HK-2 (cell line): ENCODE data around the gene PHTF1.

Experiments
- DNase-seq: peaks from one replicate; pipeline ENCODE4 v3.0.0-alpha.2; 2018; ENCODE audit not compliant: unreplicated experiment

Gene PHTF1

DNA sequence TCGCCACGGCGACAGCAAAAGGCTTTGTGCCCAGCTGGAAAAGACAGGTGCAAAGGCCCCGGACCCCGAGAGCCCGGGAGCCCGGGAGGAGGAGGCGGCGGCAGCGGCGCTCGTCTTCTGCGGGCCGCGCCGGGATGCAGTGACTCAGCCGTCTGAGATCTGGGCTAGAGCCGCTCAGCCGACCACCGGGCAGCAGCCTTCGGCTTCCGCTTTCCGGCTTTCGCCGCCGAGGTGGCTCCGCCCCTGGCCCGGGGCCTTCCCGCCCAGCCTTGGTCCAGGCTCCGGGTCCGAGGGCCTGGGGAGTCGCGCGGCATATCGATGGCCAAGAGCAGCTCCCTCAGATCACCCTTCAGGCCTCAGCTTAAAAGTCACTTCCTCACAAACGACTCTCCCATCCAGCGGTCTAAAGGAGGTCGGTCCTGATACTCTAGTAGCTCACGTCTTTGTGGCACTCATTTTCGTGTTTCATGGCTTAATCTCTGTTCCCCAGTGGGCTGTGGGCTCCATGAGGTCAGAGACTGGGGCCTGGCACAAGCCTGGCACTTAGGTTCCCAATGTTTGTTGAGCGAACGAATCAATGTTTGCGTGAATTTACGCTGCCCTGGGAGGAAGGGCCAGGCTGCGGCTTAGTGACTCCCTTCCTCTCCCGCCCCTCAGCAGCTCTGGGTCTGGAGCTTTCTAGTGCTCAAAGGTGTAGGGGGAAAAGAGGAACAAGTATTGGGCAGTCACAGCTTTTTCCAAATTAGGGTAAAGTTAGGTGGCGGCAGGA lies at the start of gene PHTF1:
PHTF1 (minus strand) TSS at position 154 of the 769 bp plus-strand sequence. CDS start 783 bp downstream, outside the sequence.
- DNase-seq, result peak; percentile 84

DNA sequence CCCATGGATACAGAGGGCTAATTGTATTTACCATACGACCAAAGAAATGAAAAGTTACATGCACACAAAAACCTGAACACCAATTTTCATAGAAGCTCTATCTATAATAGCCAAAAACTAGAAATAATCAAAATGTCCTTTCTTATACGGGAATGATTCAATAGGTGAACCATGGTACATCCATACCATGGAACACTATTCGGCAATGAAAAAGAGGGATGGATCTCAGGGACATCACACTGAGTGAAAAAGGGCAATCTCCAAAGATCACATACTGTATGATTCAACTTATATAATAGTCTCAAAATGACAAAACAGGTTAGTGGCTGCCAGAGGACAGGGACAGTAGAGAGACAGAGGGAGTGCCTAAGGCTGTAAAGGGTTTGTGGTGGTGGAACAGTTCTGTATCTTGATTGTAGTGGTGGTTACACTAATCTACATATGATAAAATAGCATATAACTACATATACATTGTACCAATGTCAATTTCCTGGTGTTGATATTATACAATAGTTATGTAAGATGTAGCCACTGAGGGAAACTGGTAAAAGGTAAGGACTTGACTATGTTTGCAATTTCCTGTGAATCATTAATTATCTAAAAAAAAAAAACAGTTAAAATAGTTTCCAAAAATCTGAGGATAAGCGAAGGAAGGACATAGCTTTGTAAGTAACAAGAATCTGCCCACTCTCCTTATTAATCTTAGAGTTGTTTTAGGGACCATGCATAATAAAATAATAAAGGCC lies 49.3 kb upstream of the PHTF1 start:
- DNase-seq, result no peak

DNA sequence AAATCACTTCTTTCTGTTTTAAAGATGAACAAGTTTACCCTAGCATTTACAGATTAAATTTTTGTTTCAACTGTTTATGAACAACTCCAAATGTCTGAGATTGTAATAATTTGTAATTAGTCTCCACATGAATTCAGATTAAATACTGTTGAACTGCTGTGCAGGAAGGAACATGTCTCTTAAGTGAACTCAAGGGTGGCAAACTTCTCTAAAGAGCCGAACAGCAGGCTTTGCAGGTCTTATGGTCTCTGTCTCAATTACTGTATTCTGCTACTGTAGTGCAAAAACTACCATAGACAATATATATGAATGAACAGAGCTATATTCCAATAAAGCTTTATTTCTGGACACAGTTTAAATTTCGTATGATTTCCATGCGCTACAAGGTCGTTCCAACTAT lies 46.4 kb upstream of the PHTF1 start:
- DNase-seq, result no peak

DNA sequence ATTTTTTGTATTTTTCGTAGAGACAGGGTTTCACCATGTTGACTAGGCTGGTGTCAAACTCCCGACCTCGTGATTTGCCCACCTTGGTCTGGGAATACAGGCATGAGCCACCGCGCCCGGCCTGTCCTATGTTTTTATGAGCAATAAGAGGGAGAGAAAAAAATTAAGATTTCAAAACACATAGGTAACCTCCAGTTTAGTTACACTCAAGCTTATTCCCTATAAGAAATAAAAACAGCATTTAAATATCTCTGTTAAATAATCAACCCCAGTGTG lies 45.9 kb upstream of the PHTF1 start:
- DNase-seq, result no peak

DNA sequence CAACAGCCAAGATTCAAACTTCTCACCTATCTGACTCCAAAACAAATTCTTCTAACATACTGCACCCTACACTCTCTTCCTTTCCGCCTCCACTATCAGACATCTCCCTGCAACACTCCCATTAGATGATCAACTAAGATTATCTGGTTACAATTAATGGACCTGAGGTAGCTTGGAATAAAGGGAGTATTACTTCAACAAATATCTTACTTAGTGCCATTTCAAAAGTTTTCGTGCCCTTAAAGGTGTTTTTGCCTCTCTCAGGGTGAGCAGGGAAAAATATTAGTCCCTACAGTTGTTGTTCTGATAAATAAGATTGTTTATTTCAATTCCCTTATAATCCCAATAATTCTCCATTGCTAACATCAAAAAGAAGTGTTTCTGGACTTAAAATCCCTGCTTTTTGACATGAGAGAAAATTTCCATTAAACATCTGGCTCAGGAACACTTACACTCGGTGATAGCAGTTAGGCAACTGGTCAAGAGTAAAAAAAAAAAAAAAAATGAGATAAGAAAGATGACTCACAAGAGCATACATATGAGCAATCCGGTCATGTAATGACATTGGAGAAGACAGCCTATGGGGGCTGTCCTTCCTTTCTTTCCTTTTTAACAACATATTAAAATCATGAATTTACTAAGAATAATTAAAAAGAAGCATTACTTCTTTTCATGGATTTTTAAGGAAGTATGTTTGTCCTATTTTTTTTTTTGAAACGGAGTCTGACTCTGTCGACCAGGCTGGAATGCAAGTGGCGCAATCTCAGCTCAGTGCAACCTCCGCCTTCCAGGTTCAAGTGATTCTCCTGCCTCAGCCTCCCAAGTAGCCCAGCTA lies 45.4 kb upstream of the PHTF1 start:
- no peak for DNase-seq

DNA sequence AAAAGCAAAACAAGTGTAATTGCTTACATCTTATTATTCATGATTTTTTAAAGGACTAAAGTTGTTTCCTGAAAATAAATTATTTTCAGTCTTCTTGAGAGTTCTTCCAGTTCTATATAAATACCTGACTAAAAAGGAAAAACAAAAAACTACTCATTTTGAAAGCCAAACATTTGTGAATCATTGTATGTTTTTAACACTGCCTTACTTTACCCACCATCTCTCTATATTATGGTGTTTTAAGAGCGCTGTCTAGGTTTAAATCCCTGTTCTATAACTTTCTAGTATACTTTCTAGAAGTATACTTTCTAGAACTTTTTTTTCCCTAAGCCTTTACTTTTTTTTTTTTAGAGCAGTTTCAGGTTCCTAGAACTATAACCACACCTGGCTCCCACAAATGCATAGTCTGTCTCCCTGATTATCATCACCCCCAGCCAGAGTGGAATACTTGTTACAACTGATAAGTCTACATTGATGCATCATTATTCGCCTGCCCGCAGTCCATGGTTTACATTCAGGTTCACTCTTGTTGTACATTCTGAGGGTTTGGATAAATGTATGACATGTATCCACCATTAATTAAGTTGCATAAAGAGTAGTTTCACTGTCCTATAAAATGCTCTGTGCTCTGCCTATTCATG lies 43.2 kb upstream of the PHTF1 start:
- DNase-seq, result no peak

DNA sequence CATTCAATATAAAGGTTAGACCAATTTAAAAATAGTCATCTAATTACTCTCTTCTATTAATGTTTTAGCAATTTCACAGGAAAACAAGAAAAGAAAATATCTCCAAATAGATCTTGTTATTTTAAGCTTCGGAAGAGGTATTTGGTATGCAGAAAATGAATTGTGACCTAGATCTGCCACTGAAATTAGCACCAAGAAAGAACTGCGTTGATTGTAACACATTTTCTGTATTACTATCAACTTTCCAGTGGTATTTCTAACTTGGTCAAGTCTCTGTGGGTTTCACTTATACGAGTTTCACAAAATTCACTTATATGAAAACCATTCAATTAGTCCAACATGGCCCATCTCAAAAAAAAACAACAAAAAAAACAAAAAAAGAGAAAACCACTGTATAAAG lies 41.2 kb upstream of the PHTF1 start:
- no peak for DNase-seq

DNA sequence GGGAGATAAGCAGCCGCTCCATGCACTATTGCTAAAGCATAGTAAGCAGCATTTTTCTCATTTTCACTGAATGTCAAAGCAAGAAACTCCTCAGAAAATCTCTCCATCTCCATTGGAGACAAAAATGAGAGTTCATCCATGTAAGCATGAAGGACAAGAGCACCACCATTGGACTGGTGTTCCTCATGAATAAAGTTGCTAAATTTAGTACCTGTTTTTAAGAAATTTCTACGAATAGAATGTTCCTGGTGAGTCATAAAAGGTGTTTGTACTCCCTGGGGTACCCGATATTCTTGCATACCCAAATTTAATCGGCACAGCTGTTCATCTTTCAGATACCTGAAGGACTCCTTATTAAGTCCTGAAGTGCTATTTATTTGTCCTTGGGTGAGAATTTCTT lies 38.2 kb upstream of the PHTF1 start:
- no peak for DNase-seq

DNA sequence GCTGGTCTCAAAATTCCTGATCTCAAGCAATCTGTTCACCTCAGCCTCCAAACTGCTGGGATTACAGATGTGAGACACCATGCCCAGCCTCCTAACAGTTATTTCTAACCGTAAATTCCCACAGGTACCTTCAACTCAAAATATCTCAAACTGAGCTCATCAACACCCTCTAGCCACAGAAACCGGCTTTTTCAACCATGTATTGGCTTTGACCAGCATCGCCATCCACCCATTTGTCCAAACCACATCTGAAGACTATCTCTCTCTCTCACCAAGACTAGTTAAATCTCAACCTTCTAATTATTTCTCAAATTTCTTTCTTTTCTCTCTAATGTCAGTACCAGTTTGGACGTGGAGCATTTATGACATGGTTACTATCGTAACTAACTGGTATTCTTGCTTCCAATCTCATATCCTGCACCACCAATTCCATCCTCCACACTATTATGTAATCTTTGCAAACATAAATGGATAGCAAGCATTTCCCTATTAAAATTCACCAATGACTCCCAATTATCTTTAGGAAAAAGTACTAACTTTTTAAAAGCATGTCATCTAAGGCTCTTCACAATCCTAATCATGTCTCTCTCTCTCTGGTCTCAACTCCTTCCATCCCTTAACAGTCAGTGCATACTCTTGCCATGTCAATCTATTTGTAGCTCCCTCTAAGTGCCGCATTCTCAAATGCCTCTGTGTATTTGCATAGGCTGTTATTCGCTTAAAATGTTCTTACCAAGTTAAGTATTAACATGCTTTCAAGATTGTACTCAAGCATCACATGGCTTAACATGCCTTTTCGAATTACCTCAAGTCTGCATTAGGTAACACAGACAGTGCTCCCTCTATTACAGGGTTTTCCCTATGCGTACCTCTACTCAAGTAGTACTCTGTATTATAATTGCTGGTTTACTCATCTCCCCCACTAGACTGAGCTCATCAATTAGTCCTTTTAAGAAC lies 34.9 kb upstream of the PHTF1 start:
- DNase-seq, result no peak

DNA sequence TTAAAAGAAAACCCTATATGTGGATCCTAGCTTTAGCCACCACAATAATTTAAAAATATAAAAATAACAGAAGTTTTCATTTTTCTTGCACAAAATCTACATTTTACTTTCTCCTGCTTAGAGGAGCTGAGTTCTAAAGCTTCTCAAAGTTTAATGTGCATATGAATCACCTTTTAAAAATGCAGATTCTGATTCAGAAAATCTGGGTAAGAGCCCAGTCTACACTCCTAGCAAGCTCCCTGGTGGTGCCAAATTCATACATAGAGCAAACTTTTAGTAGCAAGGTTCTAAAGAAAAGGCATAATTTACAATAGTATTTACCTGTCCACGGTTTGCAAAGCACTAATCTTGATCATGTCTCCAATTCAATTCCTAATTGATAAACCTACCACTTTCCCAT lies 33.7 kb upstream of the PHTF1 start:
- no peak for DNase-seq

DNA sequence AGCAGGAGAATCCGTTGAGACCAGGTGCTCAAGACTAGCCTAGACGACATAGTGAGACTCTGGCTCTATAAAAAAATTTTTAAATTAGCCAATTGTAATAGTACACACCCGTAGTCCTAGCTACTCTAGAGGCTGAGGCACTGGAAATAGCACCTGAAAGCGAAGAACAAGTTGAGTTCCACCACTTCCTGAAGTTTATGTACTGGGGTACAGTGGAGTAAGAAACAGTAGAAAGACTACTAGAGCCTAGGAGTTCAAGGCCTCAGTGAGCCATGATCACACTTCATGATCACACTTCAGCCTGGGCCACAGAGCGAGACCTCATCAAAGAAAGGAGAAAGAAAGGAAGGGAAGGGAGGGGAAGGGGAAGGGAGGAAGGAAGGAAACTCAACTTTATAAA lies 33.2 kb upstream of the PHTF1 start:
- DNase-seq, result no peak

DNA sequence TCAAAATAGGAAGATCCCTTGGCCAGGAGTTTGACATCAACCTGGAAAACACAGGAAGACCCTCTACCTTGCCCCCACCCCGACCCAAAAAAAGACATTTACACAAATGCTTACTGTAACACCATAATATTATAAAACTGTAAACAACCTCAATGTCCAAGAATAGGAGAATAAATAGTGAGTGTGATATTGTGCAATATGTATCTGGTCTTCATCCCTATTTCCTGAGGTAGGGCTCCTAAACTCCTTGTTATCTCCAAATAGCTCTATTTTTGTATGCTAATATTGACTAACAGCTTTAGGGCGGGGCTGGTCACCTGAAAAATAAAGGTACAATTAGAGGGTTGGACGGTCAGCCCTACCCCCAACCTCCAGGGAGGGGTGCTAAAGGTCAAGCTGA lies 29.5 kb upstream of the PHTF1 start:
- DNase-seq, result no peak

DNA sequence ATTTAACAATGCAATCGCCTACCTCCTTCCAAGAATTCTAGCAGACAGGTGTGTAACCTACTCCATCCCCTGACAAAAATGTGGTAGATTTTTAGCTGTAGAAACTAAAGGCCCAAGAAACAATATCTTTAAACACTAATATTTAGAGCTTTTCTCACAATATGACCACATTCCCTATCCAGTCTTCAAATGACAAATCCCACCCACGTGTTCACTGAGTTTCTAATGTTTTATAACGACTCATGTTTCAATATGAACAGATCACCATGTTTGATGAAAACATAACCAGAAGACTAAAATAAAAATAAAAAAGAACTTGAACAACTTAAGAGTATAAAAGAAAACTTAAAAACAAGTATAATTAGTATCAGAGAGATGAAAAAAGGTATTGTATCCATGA lies 28.4 kb upstream of the PHTF1 start:
- no peak for DNase-seq

DNA sequence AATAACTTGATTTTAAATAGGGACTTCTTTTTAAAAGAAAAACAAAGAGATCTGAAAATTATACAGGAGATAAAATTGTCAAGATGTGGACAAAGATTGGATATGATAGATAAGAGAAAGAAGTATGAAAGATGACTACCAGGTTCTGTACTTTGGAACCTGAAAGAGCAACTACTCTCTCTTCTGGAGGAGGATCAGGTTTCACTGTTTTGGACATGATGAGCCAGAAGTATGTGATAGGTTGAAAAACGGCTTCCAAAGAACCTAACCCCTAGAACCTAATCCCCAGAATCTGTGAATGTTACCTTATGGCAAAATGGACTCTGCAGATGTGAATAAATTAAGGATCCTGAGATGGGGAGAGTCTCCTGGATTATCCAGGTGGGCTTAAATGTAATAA lies 26.8 kb upstream of the PHTF1 start:
- no peak for DNase-seq

DNA sequence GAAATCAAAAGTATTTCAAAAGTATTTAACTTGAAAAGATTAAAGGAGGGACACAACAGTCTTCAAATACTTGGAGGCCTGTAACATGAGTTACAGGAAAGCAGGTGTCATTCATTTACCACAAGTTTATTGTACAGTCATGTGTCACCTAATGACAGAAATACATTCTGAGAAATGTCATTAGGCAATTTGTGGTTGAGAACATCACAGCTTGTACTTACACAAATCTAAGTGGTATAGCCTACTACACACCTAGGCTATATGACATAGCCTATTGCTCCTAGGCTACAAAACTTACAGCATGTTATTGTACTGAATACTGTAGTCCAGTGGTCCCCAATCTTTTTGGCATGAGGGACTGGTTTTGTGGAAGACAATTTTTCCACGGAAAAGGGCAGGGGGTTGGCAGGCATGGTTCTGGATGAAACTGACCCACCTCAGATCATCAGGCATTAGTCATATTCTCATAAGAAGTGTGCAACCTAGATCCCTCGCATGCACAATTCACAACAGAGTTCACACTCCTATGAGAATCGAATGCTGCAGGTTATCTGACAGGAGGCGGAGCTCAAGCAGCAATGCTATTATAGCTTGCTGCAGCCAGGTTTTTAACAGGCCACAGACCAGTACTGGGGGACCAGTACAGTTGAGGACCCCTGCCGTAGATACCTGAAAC lies 25.0 kb upstream of the PHTF1 start:
- DNase-seq, result no peak

DNA sequence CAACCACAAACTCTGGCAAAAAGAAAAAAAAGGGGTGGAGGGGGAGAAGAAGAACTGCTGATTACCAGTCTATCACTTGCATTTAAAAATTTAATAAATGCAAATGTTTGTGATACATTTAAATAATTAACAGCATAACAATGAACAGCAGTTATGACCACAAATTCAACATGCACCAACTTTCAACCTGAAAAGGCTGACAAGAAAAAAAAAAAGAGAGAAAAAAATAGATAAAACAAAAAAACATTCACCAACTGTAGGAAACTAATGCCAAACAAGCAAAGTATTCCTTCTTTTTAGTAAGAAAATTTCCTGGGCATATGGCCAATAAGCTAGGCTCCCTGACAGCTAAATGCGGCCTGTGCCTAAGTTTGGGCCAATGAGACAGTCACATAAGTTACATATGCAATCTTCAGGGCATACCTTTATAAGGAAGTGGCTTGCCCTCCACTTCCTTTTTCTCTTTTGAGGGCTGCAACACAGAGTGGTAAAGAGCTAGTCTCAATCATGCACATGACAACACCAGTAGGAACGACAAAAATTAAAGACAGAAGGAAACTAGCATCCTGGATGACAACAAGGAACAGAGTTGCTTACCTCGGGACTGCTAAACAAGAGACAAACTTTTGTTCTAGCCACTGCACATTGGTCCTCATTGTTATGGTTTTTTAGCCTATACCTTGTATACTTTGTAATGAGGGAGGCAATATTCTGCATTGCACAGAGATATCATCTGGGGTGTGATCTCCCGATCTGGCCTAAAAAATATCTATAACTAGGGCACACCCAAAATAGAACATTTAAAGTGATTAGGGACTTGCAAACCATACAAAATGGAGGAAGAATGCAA lies 24.2 kb upstream of the PHTF1 start:
- DNase-seq, result no peak

DNA sequence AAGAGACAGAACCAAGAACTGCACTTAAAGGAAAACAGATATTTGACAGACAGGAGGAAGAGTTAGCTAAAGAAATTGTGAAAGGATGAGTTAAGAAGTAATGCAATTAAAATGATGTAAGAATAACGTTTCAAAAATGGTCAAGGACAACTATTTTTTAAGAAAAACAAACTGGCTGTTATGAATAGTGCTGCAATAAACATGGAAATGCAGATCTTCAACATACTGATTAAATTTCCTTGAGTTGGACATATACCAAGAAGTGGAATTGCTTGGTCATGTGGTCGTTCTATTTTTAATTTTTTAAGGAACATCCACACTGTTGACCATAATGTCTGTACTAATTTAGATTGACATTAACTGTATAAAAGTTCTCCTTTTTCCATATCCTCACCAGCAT lies 23.1 kb upstream of the PHTF1 start:
- no peak for DNase-seq

DNA sequence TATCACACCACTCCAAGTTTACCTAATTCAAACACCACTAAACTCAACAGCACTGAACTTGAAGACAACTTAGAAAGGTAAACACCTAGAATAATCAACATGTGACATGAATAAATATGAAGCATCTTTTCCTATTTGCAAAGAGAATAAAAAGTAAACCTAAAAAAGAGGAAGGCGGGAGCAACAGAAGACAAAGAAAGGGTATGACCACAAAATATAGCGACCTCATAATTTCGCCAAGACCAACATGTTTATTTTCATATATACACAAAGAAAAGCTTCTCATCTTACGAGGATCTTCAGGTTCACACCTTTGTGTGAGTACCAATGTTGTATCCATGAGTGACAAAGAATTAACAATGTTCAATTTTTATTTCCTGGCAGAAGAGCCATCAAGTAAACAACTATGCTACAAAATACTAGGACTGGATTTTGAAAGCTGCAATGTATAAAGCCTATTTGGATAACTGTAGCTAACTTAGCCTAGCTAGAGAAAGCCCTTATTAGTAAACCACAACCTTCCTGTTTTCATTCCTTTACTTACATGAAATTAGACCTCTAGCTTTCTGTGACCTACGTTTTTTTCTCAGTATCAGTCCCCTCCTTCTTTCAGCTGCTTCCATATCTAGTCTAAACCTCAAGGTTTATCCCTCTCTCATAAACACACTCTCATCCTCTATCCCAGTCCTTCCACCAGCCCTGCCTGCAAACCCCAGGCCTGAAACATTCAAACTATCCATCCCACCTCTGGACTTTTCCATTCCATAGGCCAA lies 21.3 kb upstream of the PHTF1 start:
- DNase-seq, result no peak

DNA sequence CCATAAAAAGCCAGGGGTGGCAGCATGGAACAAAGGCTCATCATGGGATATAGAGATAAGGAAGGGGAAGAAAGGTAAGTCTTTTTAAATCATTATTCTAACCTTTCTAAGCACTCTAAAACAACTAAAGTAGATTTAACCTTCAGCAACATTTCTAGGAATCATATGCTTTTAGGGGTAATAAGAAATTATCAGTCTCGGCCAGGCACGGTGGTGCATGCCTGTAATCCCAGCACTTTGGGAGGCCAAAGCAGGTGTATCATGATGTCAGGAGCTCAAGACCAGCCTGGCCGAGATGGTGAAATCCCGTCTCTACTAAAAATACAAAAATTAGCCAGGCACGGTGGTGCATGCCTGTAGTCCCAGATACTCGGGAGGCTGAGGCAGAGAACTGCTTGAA lies 20.3 kb upstream of the PHTF1 start:
- no peak for DNase-seq
